HG03097 (cell line): ENCODE measurements around the gene LAMTOR4.
A peak's percentile ranks its signal among the peaks of the same experiment; 100 is the strongest.
"Not testable (repeated sequence)": the region's sequence is repeated elsewhere in the genome, so short reads cannot be mapped to it uniquely, and the experiment has no call there.

Source experiments
- ATAC-seq: cut with Tn5 transposase; IDR thresholded peaks from one replicate; pipeline ENCODE4 v1.9.1; 2021; ENCODE audit not compliant: unreplicated experiment, low FRiP score

Gene LAMTOR4

GRCh38 chr7:100169147-100169850 is 20.6 kb downstream of the LAMTOR4 start:
- ATAC-seq: no peak

- no peak for ATAC-seq
Measured at GRCh38 chr7:100170101-100170897, 21.6 kb downstream of the LAMTOR4 start.

- no peak for ATAC-seq
Measured at GRCh38 chr7:100171087-100171681, 22.5 kb downstream of the LAMTOR4 start.

- no peak for ATAC-seq
Measured at GRCh38 chr7:100171840-100172239, 23.1 kb downstream of the LAMTOR4 start.

- no peak for ATAC-seq
Measured at GRCh38 chr7:100173806-100174495, 25.2 kb downstream of the LAMTOR4 start.

GRCh38 chr7:100174582-100174981 is 25.9 kb downstream of the LAMTOR4 start:
- no peak for ATAC-seq

- ATAC-seq: no peak
Measured at GRCh38 chr7:100175296-100175935, 26.7 kb downstream of the LAMTOR4 start.

GRCh38 chr7:100176096-100177044 is 27.7 kb downstream of the LAMTOR4 start:
- ATAC-seq: no peak

- ATAC-seq: peak; percentile 74
Measured at GRCh38 chr7:100177045-100178001, 28.6 kb downstream of the LAMTOR4 start, which contains the start of the genes GPC2 and STAG3. TSS of gene GPC2 (minus strand) at chr7:100177381. CDS start at chr7:100177199, 182 bp downstream. TSS of gene STAG3 (plus strand) at chr7:100177918. CDS start at chr7:100180557, 2,639 bp downstream.

GRCh38 chr7:100180084-100180483 is 31.4 kb downstream of the LAMTOR4 start:
- not testable (repeated sequence) for ATAC-seq

GRCh38 chr7:100182616-100183015 is 33.9 kb downstream of the LAMTOR4 start:
- not testable (repeated sequence) for ATAC-seq

GRCh38 chr7:100183090-100183489 is 34.4 kb downstream of the LAMTOR4 start:
- not testable (repeated sequence) for ATAC-seq

GRCh38 chr7:100185726-100186125 is 37.0 kb downstream of the LAMTOR4 start:
- no peak for ATAC-seq

GRCh38 chr7:100189061-100189460 is 40.3 kb downstream of the LAMTOR4 start:
- ATAC-seq: no peak

- ATAC-seq: peak; percentile 59
Measured at GRCh38 chr7:100190048-100190711, 41.5 kb downstream of the LAMTOR4 start.

- no peak for ATAC-seq
Measured at GRCh38 chr7:100191775-100192174, 43.1 kb downstream of the LAMTOR4 start.

GRCh38 chr7:100192281-100192862 is 43.7 kb downstream of the LAMTOR4 start:
- not testable (repeated sequence) for ATAC-seq
